Aorta (tissue), 5 donors: ENCODE measurements around the gene ANTXR1. TPM values are rescaled to one million over a fixed set of nuclear protein-coding genes. Genes with fewer than 3 reads are reported as not detected.

Source experiments
- ATAC-seq: fragments of 200-7000 bp; cut with Tn5 transposase; one replicate; pipeline ENCODE4 v1.9.1; 2022; ENCODE audit warnings: moderate library complexity; ENCODE audit not compliant: low FRiP score
- DNase-seq, 2 donors: peaks; one replicate each; pipeline ENCODE4 v3.0.0-alpha.2; 2020
- H3K27ac ChIP-seq, 2 donors: one replicate each; pipeline ENCODE4 v1.5.1; 2013; ENCODE audit warnings: low read length in 2 of 2, mild to moderate bottlenecking in 2 of 2, moderate library complexity in 2 of 2, control low read depth in 1 of 2, inconsistent platforms in 1 of 2, low read depth in 1 of 2
- H3K27me3 ChIP-seq, 2 donors: one replicate each; pipeline ENCODE4 v1.6.1; 2013; ENCODE audit warnings: control low read depth in 1 of 2, low read length in 1 of 2, mild to moderate bottlenecking in 1 of 2, moderate library complexity in 1 of 2; ENCODE audit not compliant: insufficient read depth in 2 of 2, control insufficient read depth in 1 of 2
- H3K36me3 ChIP-seq, 2 donors: one replicate each; pipeline ENCODE4 v1.6.1; 2013; ENCODE audit warnings: control low read depth in 1 of 2, low read length in 1 of 2, mild to moderate bottlenecking in 1 of 2; ENCODE audit not compliant: insufficient read depth in 2 of 2, control insufficient read depth in 1 of 2
- H3K4me1 ChIP-seq, 2 donors: one replicate each; pipeline ENCODE4 v1.6.1; 2013; ENCODE audit warnings: low read length in 2 of 2, control low read depth in 1 of 2, mild to moderate bottlenecking in 1 of 2, moderate library complexity in 1 of 2; ENCODE audit not compliant: insufficient read depth in 2 of 2, control insufficient read depth in 1 of 2
- H3K4me3 ChIP-seq, 2 donors: one replicate each; pipeline ENCODE4 v1.5.1; 2013; ENCODE audit warnings: low read length in 2 of 2, control low read depth in 1 of 2, mild to moderate bottlenecking in 1 of 2
- H3K9me3 ChIP-seq: one replicate; pipeline ENCODE4 v1.6.1; 2013; ENCODE audit warnings: mild to moderate bottlenecking, low read length; ENCODE audit not compliant: control insufficient read depth
- WGBS, 2 donors: extraction: QIAGEN DNeasy Blood & Tissue Kit; methylation state at CpG; one replicate each; pipeline ENCODE4 v1.1.7; 2013; 5-methylcytosine and 5-hydroxymethylcytosine counted together
- intact Hi-C, 2 donors: fragments of 100-400 bp; cut with DNase I; formaldehyde crosslinking; loops; one replicate each; pipeline versions ENCODE4 v1.14.2 to v1.15.0; 2022
- polyA plus RNA-seq, 2 donors: library from polyadenylated mRNA; stranded (reverse); fragments of 200-250 nt; gene quantifications; one replicate each; pipeline ENCODE4 v1.2.3, GENCODE V29; 2013
- total RNA-seq, 2 donors: library from RNA; stranded (reverse); fragmentation: NEBNext Ultra II Directional; extraction: Animal tissue kit (Norgen Biotek cat#: 25700); gene quantifications; one replicate each; pipeline ENCODE4 v1.2.1, GENCODE V29; 2021
- donor health status: healthy with polysubstance abuse.
- donor health status: Bipolar disorder and iron deficiency.
- donor health status: DM: no; HTN: no; CAD: no.
- donor health status: DM: no; HTN: no; CAD: no.
- donor health status: DM: yes; HTN: yes; CAD: no.

The ANTXR1 gene
- total and polyA plus RNA-seq, 4 donors, result 136 to 358 (median 160) TPM

GRCh38 chr2:69205076-69205475 lies 192.1 kb downstream of the ANTXR1 start:
- no peak overlapping the region for H3K27ac ChIP-seq
- no peaks in the 10 kb centered on the region for H3K4me1 ChIP-seq
- DNase-seq (no peak), ATAC-seq (no peak)
- no peaks in the 10 kb centered on the region for H3K9me3 ChIP-seq
- no peaks in the 10 kb centered on the region for H3K27me3 ChIP-seq
- intact Hi-C loops, result no loop called here
- WGBS, 2 donors, result 82 to 92% methylated on average over 2 of the region's 2 CpGs
- no peaks in the 10 kb centered on the region for H3K36me3 ChIP-seq
- H3K4me3 ChIP-seq, result no peak overlapping the region

GRCh38 chr2:69205491-69205890 lies 192.5 kb downstream of the ANTXR1 start:
- Histone ChIP-seq H3K9me3 (no peaks in the 10 kb centered on the region), H3K27me3 (no peaks in the 10 kb centered on the region)

GRCh38 chr2:69208023-69208595 lies 195.1 kb downstream of the ANTXR1 start:
- Histone ChIP-seq H3K4me3 (no peak overlapping the region), H3K27ac (no peak overlapping the region), H3K36me3 (no peaks in the 10 kb centered on the region), H3K27me3 (no peaks in the 10 kb centered on the region), H3K4me1 (peaks cover 0 to 2% of the 10 kb centered on the region in 2 donors), H3K9me3 (no peaks in the 10 kb centered on the region)
- DNase-seq (no peak), ATAC-seq (no peak)
- WGBS, 2 donors, result 56 to 62% methylated on average over 1 of the region's 1 CpG
- intact Hi-C loops, result no loop called here

More at GRCh38 chr2:69205491-69205890, 192.5 kb downstream of the ANTXR1 start:
- no peaks in the 10 kb centered on the region for H3K36me3 ChIP-seq
- no peak overlapping the region for H3K27ac ChIP-seq
- no peaks in the 10 kb centered on the region for H3K4me1 ChIP-seq
- intact Hi-C loops, result no loop called here
- 92 to 93% methylated on average over 2 of the region's 2 CpGs for WGBS, 2 donors
- no peak for DNase-seq
- no peak overlapping the region for H3K4me3 ChIP-seq
- ATAC-seq, result no peak

- H3K4me3 ChIP-seq, result no peak overlapping the region
- intact Hi-C loops, result no loop called here
- ATAC-seq (no peak), DNase-seq (no peak)
- no peaks in the 10 kb centered on the region for H3K9me3 ChIP-seq
- no peaks in the 10 kb centered on the region for H3K36me3 ChIP-seq
- no peaks in the 10 kb centered on the region for H3K27me3 ChIP-seq
- 73 to 79% methylated on average over 3 of the region's 3 CpGs for WGBS, 2 donors
- peaks cover 3 to 5% of the 10 kb centered on the region in 2 donors for H3K4me1 ChIP-seq
- peak overlapping the region in 1 of 2 donors; percentile 11 for H3K27ac ChIP-seq
Measured at GRCh38 chr2:69209482-69209881, 196.5 kb downstream of the ANTXR1 start.

- H3K4me1 ChIP-seq, result peaks cover 5 to 8% of the 10 kb centered on the region in 2 donors
- WGBS, 2 donors, result 54 to 57% methylated on average over 6 of the region's 6 CpGs
- no peak overlapping the region for H3K4me3 ChIP-seq
- no peak for ATAC-seq
- H3K27me3 ChIP-seq, result no peaks in the 10 kb centered on the region
- H3K9me3 ChIP-seq, result no peaks in the 10 kb centered on the region
- intact Hi-C loops, result no loop called here
- no peaks in the 10 kb centered on the region for H3K36me3 ChIP-seq
- DNase-seq, result no peak
- no peak overlapping the region for H3K27ac ChIP-seq
Measured at GRCh38 chr2:69210385-69210784, 197.4 kb downstream of the ANTXR1 start.

- DNase-seq, result no peak
- 49 to 54% methylated on average over 3 of the region's 3 CpGs for WGBS, 2 donors
- no peaks in the 10 kb centered on the region for H3K27me3 ChIP-seq
- intact Hi-C loops, result no loop called here
- H3K9me3 ChIP-seq, result no peaks in the 10 kb centered on the region
- no peak for ATAC-seq
- H3K27ac ChIP-seq, result no peak overlapping the region
- H3K4me1 ChIP-seq, result peaks cover 5 to 8% of the 10 kb centered on the region in 2 donors
- no peak overlapping the region for H3K4me3 ChIP-seq
- no peaks in the 10 kb centered on the region for H3K36me3 ChIP-seq
Measured at GRCh38 chr2:69211048-69211447, 198.1 kb downstream of the ANTXR1 start.

- Histone ChIP-seq H3K4me3 (no peak overlapping the region), H3K36me3 (peaks cover 0 to 1% of the 10 kb centered on the region in 2 donors), H3K27ac (no peak overlapping the region), H3K4me1 (peaks cover 5 to 8% of the 10 kb centered on the region in 2 donors), H3K9me3 (no peaks in the 10 kb centered on the region), H3K27me3 (no peaks in the 10 kb centered on the region)
- 92 to 94% methylated on average over 5 of the region's 5 CpGs for WGBS, 2 donors
- intact Hi-C loops, result no loop called here
- ATAC-seq (no peak), DNase-seq (no peak)
Measured at GRCh38 chr2:69211686-69212085, 198.7 kb downstream of the ANTXR1 start.

GRCh38 chr2:69212238-69213028 lies 199.5 kb downstream of the ANTXR1 start:
- Histone ChIP-seq H3K27ac (peak overlapping the region in 1 of 2 donors; percentile 69), H3K4me1 (peaks cover 8% of the 10 kb centered on the region in 2 donors), H3K27me3 (no peaks in the 10 kb centered on the region), H3K4me3 (no peak overlapping the region), H3K36me3 (peaks cover 0 to 1% of the 10 kb centered on the region in 2 donors), H3K9me3 (no peaks in the 10 kb centered on the region)
- DNase-seq (no peak), ATAC-seq (no peak)
- WGBS, 2 donors, result 93% methylated on average over 4 of the region's 4 CpGs
- intact Hi-C loops, result no loop called here

GRCh38 chr2:69213201-69213600 lies 200.2 kb downstream of the ANTXR1 start:
- H3K4me3 ChIP-seq, result no peak overlapping the region
- DNase-seq (no peak), ATAC-seq (no peak)
- H3K27ac ChIP-seq, result peak overlapping the region in 1 of 2 donors; percentile 75
- peaks cover 8% of the 10 kb centered on the region in 2 donors for H3K4me1 ChIP-seq
- intact Hi-C loops, result no loop called here
- H3K27me3 ChIP-seq, result no peaks in the 10 kb centered on the region
- 27 to 30% methylated on average over 4 of the region's 4 CpGs for WGBS, 2 donors
- no peaks in the 10 kb centered on the region for H3K9me3 ChIP-seq
- H3K36me3 ChIP-seq, result peaks cover 0 to 1% of the 10 kb centered on the region in 2 donors
